Bronchial epithelial cell (primary cell): ENCODE results near the gene MEMO1. TPM values are rescaled to one million over a fixed set of nuclear protein-coding genes. Genes with fewer than 3 reads are reported as not detected.

ENCODE experiments used
- DNase-seq: peaks from one replicate; pipeline ENCODE4 v3.0.0-alpha.2; 2010; ENCODE audit warnings: low read depth
- FAIRE-seq: peaks from 2 replicates; lab custom pipeline; 2011; peaks lifted over from hg19 to GRCh38; lab: Jason Lieb, UNC
- H3K27me3 ChIP-seq: 2 replicates; pipeline ENCODE4 v1.5.1; 2011; ENCODE audit warnings: low read length; ENCODE audit not compliant: control insufficient read depth, insufficient read depth
- H3K36me3 ChIP-seq: 2 replicates; pipeline ENCODE4 v1.5.1; 2011; ENCODE audit warnings: low read length; ENCODE audit not compliant: control insufficient read depth, insufficient read depth
- H3K4me3 ChIP-seq: 2 replicates; pipeline ENCODE4 v1.5.1; 2011; ENCODE audit warnings: mild to moderate bottlenecking, low read depth, low read length, control low read depth
- total RNA-seq: library from RNA; depleted of rRNA; stranded (reverse); fragments of >200 nt; gene quantifications from 2 replicates; pipeline ENCODE4 v1.2.1, GENCODE V29; 2014
- TF ChIP-seq, protein P1 (sequence below): IDR thresholded peaks from 2 replicates; pipeline ENCODE4 v1.5.1; 2011; ENCODE audit warnings: mild to moderate bottlenecking, moderate library complexity, low read length, control low read depth, inconsistent platforms; ENCODE audit not compliant: insufficient read depth, severe bottlenecking

Gene MEMO1
- total RNA-seq, 1 donor from 2014 or later: 29.2 TPM

DNA sequence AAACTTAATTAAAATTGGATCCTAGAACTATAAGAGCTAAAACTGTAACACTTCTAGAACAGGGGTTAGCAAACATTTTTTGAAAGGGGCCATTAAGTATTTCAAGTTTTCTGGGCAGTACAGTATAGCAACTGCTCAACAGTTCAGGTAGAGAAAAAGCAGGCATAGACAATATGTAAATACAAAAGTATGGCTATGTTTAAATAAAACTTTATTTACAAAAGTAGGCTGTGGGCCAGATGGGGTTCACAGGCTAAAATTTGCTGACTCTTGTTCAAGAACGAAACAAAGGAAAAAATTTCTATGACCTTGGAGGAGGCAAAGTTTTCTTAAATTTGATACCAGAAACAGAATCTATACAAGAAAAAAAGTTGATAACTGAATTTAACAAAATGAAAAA is 114.5 kb downstream of the MEMO1 start:
- TF ChIP-seq, protein P1, sequence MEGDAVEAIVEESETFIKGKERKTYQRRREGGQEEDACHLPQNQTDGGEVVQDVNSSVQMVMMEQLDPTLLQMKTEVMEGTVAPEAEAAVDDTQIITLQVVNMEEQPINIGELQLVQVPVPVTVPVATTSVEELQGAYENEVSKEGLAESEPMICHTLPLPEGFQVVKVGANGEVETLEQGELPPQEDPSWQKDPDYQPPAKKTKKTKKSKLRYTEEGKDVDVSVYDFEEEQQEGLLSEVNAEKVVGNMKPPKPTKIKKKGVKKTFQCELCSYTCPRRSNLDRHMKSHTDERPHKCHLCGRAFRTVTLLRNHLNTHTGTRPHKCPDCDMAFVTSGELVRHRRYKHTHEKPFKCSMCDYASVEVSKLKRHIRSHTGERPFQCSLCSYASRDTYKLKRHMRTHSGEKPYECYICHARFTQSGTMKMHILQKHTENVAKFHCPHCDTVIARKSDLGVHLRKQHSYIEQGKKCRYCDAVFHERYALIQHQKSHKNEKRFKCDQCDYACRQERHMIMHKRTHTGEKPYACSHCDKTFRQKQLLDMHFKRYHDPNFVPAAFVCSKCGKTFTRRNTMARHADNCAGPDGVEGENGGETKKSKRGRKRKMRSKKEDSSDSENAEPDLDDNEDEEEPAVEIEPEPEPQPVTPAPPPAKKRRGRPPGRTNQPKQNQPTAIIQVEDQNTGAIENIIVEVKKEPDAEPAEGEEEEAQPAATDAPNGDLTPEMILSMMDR: no peak
- Histone ChIP-seq H3K4me3 (no peak overlapping the region), H3K36me3 (peaks cover 1% of the 10 kb centered on the region), H3K27me3 (no peaks in the 10 kb centered on the region)
- FAIRE-seq (no peak), DNase-seq (no peak)

DNA sequence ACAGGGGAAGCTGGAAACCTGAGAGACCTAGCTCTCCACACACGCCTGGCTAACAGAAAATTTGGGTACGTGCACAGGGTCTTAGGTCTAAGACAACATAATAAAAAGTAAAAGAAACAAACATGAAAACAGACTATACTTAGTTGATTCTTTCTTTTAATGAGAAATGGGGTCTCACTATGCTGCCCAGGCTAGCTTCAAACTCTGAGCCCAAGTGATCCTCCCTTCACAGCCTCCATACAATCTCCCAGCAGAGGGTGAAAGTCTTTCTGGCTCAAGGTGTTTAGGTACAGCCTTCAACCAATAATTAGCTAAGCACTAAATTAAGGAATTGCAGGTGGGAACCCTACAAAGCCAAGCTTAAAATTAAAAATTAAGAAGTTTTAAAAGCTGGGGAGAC is 116.2 kb downstream of the MEMO1 start:
- DNase-seq (no peak), FAIRE-seq (no peak)
- H3K36me3 ChIP-seq: peaks cover 1% of the 10 kb centered on the region
- no peak overlapping the region for H3K4me3 ChIP-seq
- TF ChIP-seq, protein P1: no peak
- no peaks in the 10 kb centered on the region for H3K27me3 ChIP-seq

GRCh38 chr2:31893094-31893493 is 117.7 kb downstream of the MEMO1 start:
- DNase-seq (no peak), FAIRE-seq (no peak)
- H3K27me3 ChIP-seq: no peaks in the 10 kb centered on the region
- peaks cover 1% of the 10 kb centered on the region for H3K36me3 ChIP-seq
- TF ChIP-seq, protein P1: no peak
- no peak overlapping the region for H3K4me3 ChIP-seq

DNA sequence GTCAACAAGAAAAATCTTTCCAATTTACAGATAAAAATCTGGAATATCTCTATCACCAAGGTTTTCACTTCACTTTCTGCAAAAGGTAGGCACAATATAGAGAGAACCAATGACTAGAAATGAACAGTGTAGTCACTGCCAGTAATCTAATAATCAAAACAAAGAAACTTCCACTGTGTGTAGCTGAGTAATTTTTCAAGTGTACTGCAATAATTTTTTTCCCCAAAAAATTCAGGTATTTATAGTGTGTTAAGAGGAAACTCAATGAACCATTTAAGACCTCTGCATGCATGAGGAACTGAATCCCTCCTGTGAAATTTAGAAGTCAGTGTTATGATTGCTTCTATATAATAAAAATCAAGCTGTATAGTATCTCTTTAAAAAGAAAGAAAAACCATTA is 121.8 kb downstream of the MEMO1 start:
- H3K4me3 ChIP-seq: no peak overlapping the region
- TF ChIP-seq, protein P1: no peak
- FAIRE-seq: no peak
- DNase-seq: no peak
- peaks cover 3% of the 10 kb centered on the region for H3K36me3 ChIP-seq
- no peaks in the 10 kb centered on the region for H3K27me3 ChIP-seq

GRCh38 chr2:31888550-31888949 is 122.3 kb downstream of the MEMO1 start:
- TF ChIP-seq, protein P1: no peak
- no peak overlapping the region for H3K4me3 ChIP-seq
- peaks cover 3% of the 10 kb centered on the region for H3K36me3 ChIP-seq
- DNase-seq (peak; percentile 7), FAIRE-seq (no peak)
- no peaks in the 10 kb centered on the region for H3K27me3 ChIP-seq

GRCh38 chr2:31886700-31887099 is 124.1 kb downstream of the MEMO1 start:
- TF ChIP-seq, protein P1: peak; percentile 27
- FAIRE-seq: no peak

More at GRCh38 chr2:31886700-31887099, 124.1 kb downstream of the MEMO1 start:
- peak; percentile 25 for DNase-seq
- peaks cover 3% of the 10 kb centered on the region for H3K36me3 ChIP-seq
- H3K4me3 ChIP-seq: no peak overlapping the region
- H3K27me3 ChIP-seq: no peaks in the 10 kb centered on the region
